Measurements from ENCODE around the gene THOC6. TPM values are rescaled to one million over a fixed set of nuclear protein-coding genes. Genes with fewer than 3 reads are reported as not detected.
A peak's percentile ranks its signal among the peaks of the same experiment; 100 is the strongest.

Gene THOC6
- total and polyA plus RNA-seq, 4 donors = 10.8 to 14.8 (median 11.7) TPM

- no peak overlapping the region for H3K27ac ChIP-seq (ENCODE audit: low read depth in 1 of 2, low read length in 2 of 2)
- 90% methylated on average over 6 of the region's 6 CpGs for WGBS
- no peak overlapping the region for H3K4me3 ChIP-seq (ENCODE audit: low read depth in 1 of 3, low read length in 3 of 3)
- TF ChIP-seq NR2F2 (IDR thresholded peaks at IDR 0.05) = peak; percentile 56
- no peak for TF ChIP-seq HNF4G (IDR thresholded peaks at IDR 0.05)
- H3K9me3 ChIP-seq (ENCODE audit: control insufficient read depth in 4 of 4, low read length in 3 of 4) = no peaks in the 10 kb centered on the region
- no peaks in the 10 kb centered on the region for H3K36me3 ChIP-seq (ENCODE audit: control insufficient read depth in 4 of 4, insufficient read depth in 3 of 4, low read depth in 1 of 4, low read length in 3 of 4)
- no peak for DNase-seq (ENCODE audit: low spot score)
- no peak overlapping the region for H3K9ac ChIP-seq (ENCODE audit: low read depth in 1 of 2, low read length in 2 of 2)
- peaks cover 6 to 26% (median 22%) of the 10 kb centered on the region in 4 donors for H3K4me1 ChIP-seq (ENCODE audit: control insufficient read depth in 4 of 4, insufficient read depth in 4 of 4, low read length in 3 of 4)
- no peaks in the 10 kb centered on the region for H3K27me3 ChIP-seq (ENCODE audit: control insufficient read depth in 4 of 4, insufficient read depth in 4 of 4, low read length in 3 of 4)
Observed at GRCh38 chr16:3062553-3062952, 38.7 kb downstream of the THOC6 start.

DNA sequence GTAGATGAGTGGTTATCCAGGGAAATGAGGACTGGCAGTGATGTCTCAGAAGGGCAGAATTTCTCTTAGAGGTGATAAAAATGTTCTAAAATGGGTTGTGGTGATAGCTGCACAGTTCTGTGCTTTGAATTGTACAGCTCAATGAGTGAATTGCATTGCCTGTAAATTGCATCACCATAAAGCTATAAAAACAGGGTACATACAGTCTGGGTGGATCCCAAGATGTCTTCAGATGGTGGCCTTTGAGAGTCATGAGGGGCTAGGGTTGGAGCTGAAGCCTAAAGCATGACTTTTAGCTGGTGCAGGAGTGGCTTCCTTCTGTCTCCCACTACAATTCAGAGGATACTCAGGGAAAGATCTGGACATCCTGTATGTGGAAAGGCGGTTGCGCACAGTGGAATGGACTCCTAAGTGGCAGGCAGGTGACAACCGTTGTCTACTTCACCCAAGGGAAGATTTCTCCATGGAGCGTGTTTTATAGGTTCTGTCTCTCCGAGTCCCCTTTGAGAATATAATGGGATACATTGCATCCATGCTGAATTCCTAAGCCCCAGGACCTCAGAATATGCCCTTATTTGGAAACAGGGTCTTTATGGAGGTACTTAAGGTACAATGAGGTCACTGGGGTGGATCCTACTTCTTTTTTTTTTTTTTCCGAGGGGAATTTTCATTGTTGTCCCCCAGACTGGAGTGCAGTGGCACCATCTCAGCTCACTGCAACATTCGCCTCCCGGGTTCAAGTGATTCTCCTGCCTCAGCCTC is 40.0 kb downstream of the THOC6 start:
- 96% methylated on average over 8 of the region's 8 CpGs for WGBS
- no peak for TF ChIP-seq MAX (IDR thresholded peaks at IDR 0.05)
- no peak for TF ChIP-seq JUND (IDR thresholded peaks at IDR 0.05)
- no peak for TF ChIP-seq ATF3 (IDR thresholded peaks at IDR 0.05)
- TF ChIP-seq, protein P1, sequence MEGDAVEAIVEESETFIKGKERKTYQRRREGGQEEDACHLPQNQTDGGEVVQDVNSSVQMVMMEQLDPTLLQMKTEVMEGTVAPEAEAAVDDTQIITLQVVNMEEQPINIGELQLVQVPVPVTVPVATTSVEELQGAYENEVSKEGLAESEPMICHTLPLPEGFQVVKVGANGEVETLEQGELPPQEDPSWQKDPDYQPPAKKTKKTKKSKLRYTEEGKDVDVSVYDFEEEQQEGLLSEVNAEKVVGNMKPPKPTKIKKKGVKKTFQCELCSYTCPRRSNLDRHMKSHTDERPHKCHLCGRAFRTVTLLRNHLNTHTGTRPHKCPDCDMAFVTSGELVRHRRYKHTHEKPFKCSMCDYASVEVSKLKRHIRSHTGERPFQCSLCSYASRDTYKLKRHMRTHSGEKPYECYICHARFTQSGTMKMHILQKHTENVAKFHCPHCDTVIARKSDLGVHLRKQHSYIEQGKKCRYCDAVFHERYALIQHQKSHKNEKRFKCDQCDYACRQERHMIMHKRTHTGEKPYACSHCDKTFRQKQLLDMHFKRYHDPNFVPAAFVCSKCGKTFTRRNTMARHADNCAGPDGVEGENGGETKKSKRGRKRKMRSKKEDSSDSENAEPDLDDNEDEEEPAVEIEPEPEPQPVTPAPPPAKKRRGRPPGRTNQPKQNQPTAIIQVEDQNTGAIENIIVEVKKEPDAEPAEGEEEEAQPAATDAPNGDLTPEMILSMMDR (IDR thresholded peaks at IDR 0.05; ENCODE audit: low read depth, low read length, missing input control) = no peak
- no peak for TF ChIP-seq GABPA (IDR thresholded peaks at IDR 0.05 in 1 of 2, conservative IDR thresholded peaks at IDR 0.05 in 1 of 2)
- DNase-seq (ENCODE audit: low spot score) = no peak
- H3K9ac ChIP-seq (ENCODE audit: low read depth in 1 of 2, low read length in 2 of 2) = no peak overlapping the region
- H3K4me3 ChIP-seq (ENCODE audit: low read depth in 1 of 3, low read length in 3 of 3) = no peak overlapping the region
- H3K27me3 ChIP-seq (ENCODE audit: control insufficient read depth in 4 of 4, insufficient read depth in 4 of 4, low read length in 3 of 4) = no peaks in the 10 kb centered on the region
- peaks cover 0 to 5% (median 1%) of the 10 kb centered on the region in 4 donors for H3K36me3 ChIP-seq (ENCODE audit: control insufficient read depth in 4 of 4, insufficient read depth in 3 of 4, low read depth in 1 of 4, low read length in 3 of 4)
- H3K9me3 ChIP-seq (ENCODE audit: control insufficient read depth in 4 of 4, low read length in 3 of 4) = no peaks in the 10 kb centered on the region
- no peak overlapping the region for H3K27ac ChIP-seq (ENCODE audit: low read depth in 1 of 2, low read length in 2 of 2)
- peaks cover 6 to 22% (median 16%) of the 10 kb centered on the region in 4 donors for H3K4me1 ChIP-seq (ENCODE audit: control insufficient read depth in 4 of 4, insufficient read depth in 4 of 4, low read length in 3 of 4)

GRCh38 chr16:3065069-3065741 is 41.4 kb downstream of the THOC6 start, which contains the start of gene IL32:
TSS of gene IL32 (plus strand) at chr16:3065640. CDS start at chr16:3065812, 172 bp downstream.
- Histone ChIP-seq H3K36me3 (ENCODE audit: control insufficient read depth in 4 of 4, insufficient read depth in 3 of 4, low read depth in 1 of 4, low read length in 3 of 4) (peaks cover 0 to 9% (median 3%) of the 10 kb centered on the region in 4 donors), H3K4me3 (ENCODE audit: low read depth in 1 of 3, low read length in 3 of 3) (peak within 1 kb of the TSS; percentile 51 to 89 (median 84)), H3K27ac (ENCODE audit: low read depth in 1 of 2, low read length in 2 of 2) (peak within 1 kb of the TSS; percentile 82 to 88), H3K9ac (ENCODE audit: low read depth in 1 of 2, low read length in 2 of 2) (peak within 1 kb of the TSS; percentile 84 to 97), H3K27me3 (ENCODE audit: control insufficient read depth in 4 of 4, insufficient read depth in 4 of 4, low read length in 3 of 4) (no peaks in the 10 kb centered on the region), H3K9me3 (ENCODE audit: control insufficient read depth in 4 of 4, low read length in 3 of 4) (no peaks in the 10 kb centered on the region), H3K4me1 (ENCODE audit: control insufficient read depth in 4 of 4, insufficient read depth in 4 of 4, low read length in 3 of 4) (peaks cover under 1 to 15% (median 8%) of the 10 kb centered on the region in 4 donors)
- WGBS = 29% methylated on average over 13 of the region's 13 CpGs
- DNase-seq (ENCODE audit: low spot score) = peak; percentile 46
- TF ChIP-seq RXRA (IDR thresholded peaks at IDR 0.05) (peak; percentile 86 to 89), MAX (IDR thresholded peaks at IDR 0.05) (peak; percentile 72), FOXA1 (IDR thresholded peaks at IDR 0.05) (no peak), EGR1 (IDR thresholded peaks at IDR 0.05; ENCODE audit: low read depth in 2 of 2) (no peak), JUND (IDR thresholded peaks at IDR 0.05) (peak; percentile 94), FOXA2 (IDR thresholded peaks at IDR 0.05) (no peak), HNF4G (IDR thresholded peaks at IDR 0.05) (peak; percentile 93), ATF3 (IDR thresholded peaks at IDR 0.05) (peak; percentile 77), NR2F2 (IDR thresholded peaks at IDR 0.05) (peak; percentile 46), ZBTB33 (IDR thresholded peaks at IDR 0.05) (no peak), SP1 (IDR thresholded peaks at IDR 0.05) (peak; percentile 91), TAF1 (conservative IDR thresholded peaks at IDR 0.05) (peak; percentile 24), YY1 (IDR thresholded peaks at IDR 0.05) (peak; percentile 56), REST (IDR thresholded peaks at IDR 0.05) (peak; percentile 75), HNF4A (conservative IDR thresholded peaks at IDR 0.05) (peak; percentile 99 to 100), GABPA (IDR thresholded peaks at IDR 0.05 in 1 of 2, conservative IDR thresholded peaks at IDR 0.05 in 1 of 2) (peak in 1 of 2 donors; percentile 37)
